Upper lobe of left lung (tissue), 6 donors: Measurements from ENCODE around the gene TMEM92. TPM values are rescaled to one million over a fixed set of nuclear protein-coding genes. Genes with fewer than 3 reads are reported as not detected.

Experiments used
- ATAC-seq, 2 donors: fragments of 200-7000 bp; cut with Tn5 transposase; one replicate each; pipeline ENCODE4 v1.9.1; 2022; ENCODE audit warnings: mild to moderate bottlenecking in 2 of 2, moderate library complexity in 2 of 2; ENCODE audit not compliant: low FRiP score in 2 of 2
- DNase-seq, 2 donors: peaks; one replicate each; pipeline ENCODE4 v3.0.0-alpha.2; 2019 to 2020
- H3K27ac ChIP-seq, 4 donors: fragments of 200-600 bp; sonication (generic); one replicate each; pipeline ENCODE4 v1.5.1; 2016 to 2019
- H3K27me3 ChIP-seq, 4 donors: fragments of 200-600 bp; sonication (generic); one replicate each; pipeline ENCODE4 v1.5.1; 2017 to 2019
- H3K36me3 ChIP-seq, 4 donors: fragments of 200-600 bp; sonication (generic); one replicate each; pipeline ENCODE4 v1.5.1; 2016 to 2019
- H3K4me1 ChIP-seq, 4 donors: fragments of 200-600 bp; sonication (generic); one replicate each; pipeline ENCODE4 v1.5.1; 2018 to 2019
- H3K4me3 ChIP-seq, 4 donors: fragments of 200-600 bp; sonication (generic); one replicate each; pipeline ENCODE4 v1.5.1; 2017 to 2019; ENCODE audit warnings: mild to moderate bottlenecking in 2 of 4, moderate library complexity in 1 of 4
- H3K9me3 ChIP-seq, 4 donors: fragments of 200-600 bp; sonication (generic); one replicate each; pipeline ENCODE4 v1.5.1; 2018 to 2019
- EP300 ChIP-seq, 4 donors: sonication (generic); formaldehyde crosslinking; IDR thresholded peaks; one replicate each; pipeline ENCODE4 v1.5.1; 2017; ENCODE audit warnings: antibody characterized with exemption in 4 of 4, control low read depth in 2 of 4
- POLR2A ChIP-seq, 4 donors: fragments of 450-650 bp; IDR thresholded peaks; one replicate each; pipeline ENCODE4 v1.5.1; 2016 to 2017; ENCODE audit warnings: antibody characterized with exemption in 4 of 4, mild to moderate bottlenecking in 2 of 4
- POLR2AphosphoS5 ChIP-seq, 2 donors: sonication (generic); formaldehyde crosslinking; IDR thresholded peaks; one replicate each; pipeline ENCODE4 v1.5.1; 2017; ENCODE audit warnings: antibody characterized with exemption in 2 of 2
- WGBS, 2 donors: methylation state at CpG; one replicate each; pipeline ENCODE4 v1.1.5; 2017 to 2018; 5-methylcytosine and 5-hydroxymethylcytosine counted together
- small RNA-seq, 4 donors: library from RNA; depleted of rRNA; stranded (forward); fragments of <200 nt; gene quantifications; one replicate each; pipeline ENCODE3, GENCODE V24; 2016
- total RNA-seq, 6 donors: library from RNA; depleted of rRNA in 4 of 6; stranded (reverse); fragments of >200 nt in 4 of 6; gene quantifications; one replicate each; pipeline versions ENCODE4 v1.1.0 to v1.2.1, GENCODE V29; 2016 to 2021
- TF ChIP-seq, protein P1 (sequence below), 6 experiments: fragments of 450-650 bp in 4 of 6; fragments of 200-600 bp in 2 of 6; sonication (generic) in 2 of 6; IDR thresholded peaks; one replicate each; pipeline ENCODE4 v1.5.1; 2016 to 2019; ENCODE audit warnings: antibody characterized with exemption in 6 of 6
- donor health status: DM: no; HTN: no; CAD: no; lungs with moderate emphysema.
- donor health status: DM: no; HTN: yes; CAD: no; lungs with severe emphysema.

Gene TMEM92
- total RNA-seq, 6 donors from 2014 or later, result 1.3 to 15.7 (median 3.8) TPM

DNA sequence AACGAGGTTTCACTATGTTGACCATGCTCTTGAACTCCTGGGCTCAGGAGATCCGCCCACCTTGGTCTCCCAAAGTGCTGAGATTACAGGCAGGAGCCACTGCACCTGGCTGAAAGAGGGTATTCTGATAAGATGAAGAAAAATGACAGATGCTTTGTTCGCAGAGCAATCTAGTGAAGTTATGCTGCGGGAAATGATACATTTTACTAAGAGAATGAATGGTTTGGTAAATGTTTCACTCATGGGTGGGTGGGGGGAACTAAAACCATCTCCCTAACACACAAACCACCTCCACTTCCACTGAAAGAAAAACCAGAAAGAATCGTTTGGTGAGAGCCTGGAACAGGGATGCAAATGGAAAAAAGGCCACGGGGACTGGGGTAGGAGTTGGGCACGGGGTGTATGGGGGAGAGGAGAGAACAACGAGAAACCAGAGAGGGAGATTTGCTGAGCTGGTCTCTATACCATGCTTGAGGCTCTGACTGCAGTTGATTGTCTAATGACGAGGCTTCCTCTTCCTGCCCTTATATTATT is 52.6 kb downstream of the TMEM92 start:
- ATAC-seq (no peak), DNase-seq (no peak)
- no peaks in the 10 kb centered on the region for H3K27me3 ChIP-seq
- 52 to 64% methylated on average over 9 of the region's 9 CpGs for WGBS, 2 donors
- H3K36me3 ChIP-seq, result no peaks in the 10 kb centered on the region
- no peak overlapping the region for H3K4me3 ChIP-seq
- no peak overlapping the region for H3K27ac ChIP-seq
- H3K4me1 ChIP-seq, result no peaks in the 10 kb centered on the region
- TF ChIP-seq, protein P1, sequence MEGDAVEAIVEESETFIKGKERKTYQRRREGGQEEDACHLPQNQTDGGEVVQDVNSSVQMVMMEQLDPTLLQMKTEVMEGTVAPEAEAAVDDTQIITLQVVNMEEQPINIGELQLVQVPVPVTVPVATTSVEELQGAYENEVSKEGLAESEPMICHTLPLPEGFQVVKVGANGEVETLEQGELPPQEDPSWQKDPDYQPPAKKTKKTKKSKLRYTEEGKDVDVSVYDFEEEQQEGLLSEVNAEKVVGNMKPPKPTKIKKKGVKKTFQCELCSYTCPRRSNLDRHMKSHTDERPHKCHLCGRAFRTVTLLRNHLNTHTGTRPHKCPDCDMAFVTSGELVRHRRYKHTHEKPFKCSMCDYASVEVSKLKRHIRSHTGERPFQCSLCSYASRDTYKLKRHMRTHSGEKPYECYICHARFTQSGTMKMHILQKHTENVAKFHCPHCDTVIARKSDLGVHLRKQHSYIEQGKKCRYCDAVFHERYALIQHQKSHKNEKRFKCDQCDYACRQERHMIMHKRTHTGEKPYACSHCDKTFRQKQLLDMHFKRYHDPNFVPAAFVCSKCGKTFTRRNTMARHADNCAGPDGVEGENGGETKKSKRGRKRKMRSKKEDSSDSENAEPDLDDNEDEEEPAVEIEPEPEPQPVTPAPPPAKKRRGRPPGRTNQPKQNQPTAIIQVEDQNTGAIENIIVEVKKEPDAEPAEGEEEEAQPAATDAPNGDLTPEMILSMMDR (IDR thresholded peaks at IDR 0.05), result no peak
- TF ChIP-seq POLR2A (IDR thresholded peaks at IDR 0.05) (no peak), EP300 (IDR thresholded peaks at IDR 0.05) (no peak), POLR2AphosphoS5 (IDR thresholded peaks at IDR 0.05) (no peak)
- H3K9me3 ChIP-seq, result no peaks in the 10 kb centered on the region

DNA sequence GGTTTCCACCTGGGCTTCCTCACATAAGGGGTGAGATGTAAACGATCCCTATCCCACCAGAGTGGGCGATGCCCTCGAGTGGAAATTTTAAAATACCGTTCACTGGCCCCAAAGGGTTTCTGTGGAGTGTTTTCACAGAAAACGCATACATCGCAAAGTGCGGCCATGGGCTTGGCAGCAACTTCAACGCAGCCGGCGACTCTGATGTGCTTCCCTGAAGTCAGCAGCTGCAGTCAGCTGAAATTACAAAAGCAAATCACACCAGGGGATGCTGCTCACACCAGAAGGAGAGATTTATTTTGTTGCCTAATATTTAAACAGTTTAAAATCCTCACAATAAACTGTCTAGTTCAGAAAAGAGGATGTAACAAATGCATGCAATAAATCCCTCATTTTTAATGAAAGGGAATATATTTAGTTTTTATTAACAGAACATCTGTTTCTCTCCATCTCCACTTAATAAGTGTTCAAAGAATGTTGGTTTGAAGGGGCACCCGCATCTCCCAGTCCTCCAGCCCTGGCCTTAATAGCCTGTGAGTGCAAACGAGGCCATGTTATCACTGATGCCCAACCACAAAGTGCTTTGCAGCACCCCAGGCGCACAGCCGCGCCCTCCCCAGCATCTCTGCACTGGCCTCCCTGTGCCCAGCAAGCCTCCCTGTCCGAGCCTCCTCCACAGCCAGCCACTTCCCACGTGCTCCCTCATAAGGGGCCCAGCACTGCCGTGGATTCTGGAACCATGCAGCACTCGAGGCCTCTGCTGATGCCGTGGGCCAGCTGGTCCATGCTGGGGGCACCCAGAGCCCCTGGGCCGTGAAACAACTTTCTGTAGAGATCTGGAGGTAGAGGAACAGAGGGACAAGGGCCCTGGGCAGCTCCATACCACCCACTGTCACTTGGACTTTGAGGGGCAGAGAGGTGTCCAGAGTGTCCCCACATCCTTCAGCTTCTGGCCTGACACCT is 54.4 kb downstream of the TMEM92 start:
- Histone ChIP-seq H3K4me1 (no peaks in the 10 kb centered on the region), H3K27ac (no peak overlapping the region), H3K4me3 (no peak overlapping the region), H3K27me3 (no peaks in the 10 kb centered on the region), H3K36me3 (no peaks in the 10 kb centered on the region), H3K9me3 (no peaks in the 10 kb centered on the region)
- DNase-seq, result peak in 1 of 2 donors; percentile 55
- no peak for ATAC-seq
- TF ChIP-seq POLR2A (IDR thresholded peaks at IDR 0.05), result no peak
- TF ChIP-seq, protein P1 (IDR thresholded peaks at IDR 0.05), result no peak
- TF ChIP-seq POLR2AphosphoS5 (IDR thresholded peaks at IDR 0.05), result no peak
- TF ChIP-seq EP300 (IDR thresholded peaks at IDR 0.05), result no peak
- 73 to 78% methylated on average over 21 of the region's 21 CpGs for WGBS, 2 donors

DNA sequence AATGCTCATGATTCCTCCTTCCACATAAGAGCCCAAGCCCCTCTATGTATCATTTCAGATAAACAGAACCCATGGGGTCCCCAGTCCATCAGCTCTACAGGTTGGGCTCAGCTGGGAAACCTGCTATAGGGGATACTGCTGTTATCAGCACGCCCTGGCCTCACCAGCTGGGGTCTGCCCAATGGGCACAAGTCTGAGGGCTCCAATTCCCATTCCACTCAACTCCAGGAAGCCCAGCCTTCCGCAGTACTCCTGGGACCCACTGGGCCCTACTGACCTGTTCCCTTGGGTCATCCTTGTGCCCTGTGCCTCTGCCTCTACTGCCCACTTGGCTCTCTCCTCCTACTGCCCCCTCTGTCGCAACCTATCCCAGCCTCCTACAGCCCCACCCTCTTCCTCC is 55.5 kb downstream of the TMEM92 start:
- Histone ChIP-seq H3K9me3 (no peaks in the 10 kb centered on the region), H3K27me3 (no peaks in the 10 kb centered on the region), H3K4me1 (no peaks in the 10 kb centered on the region), H3K4me3 (no peak overlapping the region), H3K36me3 (no peaks in the 10 kb centered on the region), H3K27ac (no peak overlapping the region)
- WGBS, 2 donors, result 58 to 77% methylated on average over 2 to 3 of the region's 3 CpGs
- ATAC-seq (no peak), DNase-seq (no peak)
- TF ChIP-seq POLR2AphosphoS5 (IDR thresholded peaks at IDR 0.05) (no peak), POLR2A (IDR thresholded peaks at IDR 0.05) (no peak), EP300 (IDR thresholded peaks at IDR 0.05) (no peak)
- TF ChIP-seq, protein P1 (IDR thresholded peaks at IDR 0.05), result no peak

DNA sequence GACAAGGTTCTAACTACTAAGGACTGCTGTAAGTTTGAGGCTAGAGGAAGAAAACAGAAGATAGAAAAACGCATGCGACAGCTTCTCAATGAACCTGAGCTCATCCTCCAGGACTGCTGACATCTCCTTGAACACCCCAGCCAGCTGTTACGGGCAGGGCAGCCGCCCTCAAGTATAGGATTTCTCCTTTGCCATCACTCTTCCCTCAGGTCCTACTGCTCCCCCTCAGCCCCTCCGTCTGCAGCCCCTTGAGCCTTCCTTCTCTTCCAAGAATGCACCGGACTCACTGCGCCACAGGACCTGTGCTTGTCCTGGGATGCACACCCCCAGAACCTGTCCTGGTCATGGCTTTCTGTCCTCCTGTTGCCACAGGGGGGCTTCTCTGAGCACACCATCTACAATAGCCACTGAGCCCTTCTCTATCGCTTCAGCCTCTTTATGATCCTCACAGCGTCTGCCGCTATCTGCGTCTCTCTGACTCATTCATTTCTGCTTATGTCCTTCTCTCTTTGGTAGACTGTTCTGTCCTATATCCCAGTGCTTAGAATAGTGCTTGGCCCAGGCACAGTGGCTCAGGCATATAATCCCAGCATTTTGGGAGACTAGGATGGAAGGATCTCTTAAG is 56.0 kb downstream of the TMEM92 start:
- Histone ChIP-seq H3K4me3 (no peak overlapping the region), H3K4me1 (no peaks in the 10 kb centered on the region), H3K9me3 (no peaks in the 10 kb centered on the region), H3K27ac (no peak overlapping the region), H3K27me3 (no peaks in the 10 kb centered on the region), H3K36me3 (no peaks in the 10 kb centered on the region)
- DNase-seq (no peak), ATAC-seq (no peak)
- WGBS, 2 donors, result 91 to 92% methylated on average over 11 of the region's 11 CpGs
- TF ChIP-seq, protein P1 (IDR thresholded peaks at IDR 0.05), result no peak
- TF ChIP-seq POLR2AphosphoS5 (IDR thresholded peaks at IDR 0.05) (no peak), EP300 (IDR thresholded peaks at IDR 0.05) (no peak), POLR2A (IDR thresholded peaks at IDR 0.05) (no peak)

Small RNAs within 50 kb of the gene (small RNA-seq; reads per million reads assigned to genes)
- 0 reads per million in 4 donors for gene SUMO2P7

Other genes with a start within 250 kb of the TMEM92 start
- 100 to 1,000 TPM; 193 to 469 (median 350) TPM for gene ITGA3, start 218.4 kb upstream of the TMEM92 start, total RNA-seq
- gene PDK2, start 179.1 kb upstream of the TMEM92 start, total RNA-seq, result 10 to 100 TPM; 15.7 to 80.7 (median 34.9) TPM
- gene SAMD14, start 144.3 kb upstream of the TMEM92 start, total RNA-seq, result 10 to 100 TPM in 2 of 6 donors, 1 to 10 TPM in 3, under 1 TPM in 1; 0.49 to 16.8 (median 5.6) TPM
- 100 to 1,000 TPM in 1 of 6 donors, 10 to 100 TPM in 5; 37.5 to 121 (median 74.7) TPM for gene PPP1R9B, start 123.8 kb upstream of the TMEM92 start, total RNA-seq
- 10 to 100 TPM in 5 of 6 donors, 1 to 10 TPM in 1; 1.6 to 19.7 (median 14.1) TPM for gene SGCA, start 108.5 kb upstream of the TMEM92 start, total RNA-seq
- 100 to 1,000 TPM in 3 of 6 donors, 10 to 100 TPM in 3; 15.4 to 555 (median 117) TPM for gene COL1A1, start 72.8 kb upstream of the TMEM92 start, total RNA-seq
- 10 to 100 TPM; 16.4 to 33.5 (median 19.2) TPM for gene XYLT2, start 71.7 kb downstream of the TMEM92 start, total RNA-seq
- gene MRPL27, start 98.7 kb downstream of the TMEM92 start, total RNA-seq, result 10 to 100 TPM in 5 of 6 donors, 1 to 10 TPM in 1; 7.3 to 59.1 (median 50.6) TPM
- 10 to 100 TPM in 1 of 6 donors, 1 to 10 TPM in 2, under 1 TPM in 1, not detected in 2; 0.30 to 12.1 (median 1.2) TPM for gene EME1, start 98.8 kb downstream of the TMEM92 start, total RNA-seq
- gene LRRC59, start 123.1 kb downstream of the TMEM92 start, total RNA-seq, result 100 to 1,000 TPM in 1 of 6 donors, 10 to 100 TPM in 5; 19.9 to 135 (median 67.0) TPM
- gene ACSF2, start 151.8 kb downstream of the TMEM92 start, total RNA-seq, result 100 to 1,000 TPM in 4 of 6 donors, 10 to 100 TPM in 2; 52.3 to 239 (median 120) TPM
- under 1 TPM in 4 of 6 donors, not detected in 2; 0.13 to 0.30 (median 0.21) TPM for gene CHAD, start 194.4 kb downstream of the TMEM92 start, total RNA-seq
- 10 to 100 TPM; 26.8 to 47.3 (median 34.9) TPM for gene RSAD1, start 204.4 kb downstream of the TMEM92 start, total RNA-seq
- gene MYCBPAP, start 234.0 kb downstream of the TMEM92 start, total RNA-seq, result 10 to 100 TPM in 1 of 6 donors, 1 to 10 TPM in 5; 1.0 to 14.7 (median 4.2) TPM